ENCODE results near the gene SLC43A3.
"Not testable (repeated sequence)": the region's sequence is repeated elsewhere in the genome, so short reads cannot be mapped to it uniquely, and the experiment has no call there.

SLC43A3 gene

GRCh38 chr11:57376095-57377090 lies 50.5 kb downstream of the SLC43A3 start:
- no peak for DNase-seq

- DNase-seq: no peak
Observed at GRCh38 chr11:57375490-57375889, 51.4 kb downstream of the SLC43A3 start.

GRCh38 chr11:57374966-57375365 lies 52.0 kb downstream of the SLC43A3 start:
- no peak for DNase-seq

- no peak for DNase-seq
Observed at GRCh38 chr11:57373146-57373545, 53.8 kb downstream of the SLC43A3 start.

GRCh38 chr11:57370941-57371340 lies 56.0 kb downstream of the SLC43A3 start:
- no peak for DNase-seq

- DNase-seq: no peak
Observed at GRCh38 chr11:57370251-57370650, 56.7 kb downstream of the SLC43A3 start.

GRCh38 chr11:57368845-57369232 lies 58.1 kb downstream of the SLC43A3 start:
- DNase-seq: no peak

GRCh38 chr11:57368106-57368844 lies 58.6 kb downstream of the SLC43A3 start:
- DNase-seq: no peak

GRCh38 chr11:57364851-57365660 lies 61.9 kb downstream of the SLC43A3 start:
- DNase-seq: no peak

- no peak for DNase-seq
Observed at GRCh38 chr11:57363131-57364080, 63.5 kb downstream of the SLC43A3 start.

GRCh38 chr11:57361926-57362325 lies 65.0 kb downstream of the SLC43A3 start:
- no peak for DNase-seq

GRCh38 chr11:57361420-57361819 lies 65.5 kb downstream of the SLC43A3 start:
- DNase-seq: not testable (repeated sequence)

GRCh38 chr11:57360991-57361390 lies 65.9 kb downstream of the SLC43A3 start:
- no peak for DNase-seq

- DNase-seq: no peak
Observed at GRCh38 chr11:57359896-57360690, 66.8 kb downstream of the SLC43A3 start.

GRCh38 chr11:57359396-57359795 lies 67.5 kb downstream of the SLC43A3 start:
- no peak for DNase-seq

GRCh38 chr11:57358991-57359390 lies 67.9 kb downstream of the SLC43A3 start:
- no peak for DNase-seq

- DNase-seq: no peak
Observed at GRCh38 chr11:57358543-57358961, 68.4 kb downstream of the SLC43A3 start.

GRCh38 chr11:57357856-57358255 lies 69.1 kb downstream of the SLC43A3 start:
- DNase-seq: no peak

- no peak for DNase-seq
Observed at GRCh38 chr11:57357310-57357709, 69.6 kb downstream of the SLC43A3 start.
